GM18868 (cell line): ENCODE results near the gene LAPTM5.

ENCODE experiments used
- ATAC-seq: cut with Tn5 transposase; IDR thresholded peaks from one replicate; pipeline ENCODE4 v1.9.1; 2021; ENCODE audit warnings: mild to moderate bottlenecking, moderate library complexity; ENCODE audit not compliant: unreplicated experiment

LAPTM5 gene

GRCh38 chr1:30745156-30745833 lies 12.3 kb downstream of the LAPTM5 start:
- ATAC-seq: no peak

DNA sequence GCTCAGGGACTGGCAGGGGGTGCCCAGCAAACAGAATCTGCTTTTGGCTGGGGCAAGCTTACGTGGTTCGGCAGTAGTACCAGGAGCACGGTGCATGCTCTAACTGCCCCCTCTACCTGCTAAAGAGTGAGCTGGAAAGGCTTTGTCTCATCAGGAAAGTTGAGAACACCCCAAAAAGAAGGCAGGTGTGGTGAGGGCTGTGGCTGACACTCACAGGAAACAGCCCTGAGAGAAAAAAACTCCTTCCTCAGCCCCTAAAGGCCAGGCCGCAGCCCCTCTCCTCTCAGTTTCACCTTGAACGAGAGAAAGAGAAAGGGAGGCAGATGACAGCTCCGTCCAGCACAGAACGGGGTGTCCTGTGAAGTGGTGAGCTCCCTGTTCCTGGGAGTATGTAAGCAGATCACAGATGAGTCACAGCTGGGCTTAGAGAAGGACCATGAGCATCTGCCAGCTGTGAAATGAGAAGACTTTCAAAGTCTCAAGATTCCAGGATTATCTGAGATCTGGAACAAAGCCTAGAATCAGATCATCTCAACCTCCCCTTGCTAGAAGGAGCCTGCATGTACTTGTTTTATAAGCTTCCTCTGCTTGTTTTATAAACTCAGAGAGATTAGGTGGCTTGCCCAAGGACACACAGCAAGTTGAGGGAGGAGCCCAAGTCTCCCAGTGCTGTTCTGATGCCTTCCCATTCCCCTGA lies 13.4 kb downstream of the LAPTM5 start:
- no peak for ATAC-seq

DNA sequence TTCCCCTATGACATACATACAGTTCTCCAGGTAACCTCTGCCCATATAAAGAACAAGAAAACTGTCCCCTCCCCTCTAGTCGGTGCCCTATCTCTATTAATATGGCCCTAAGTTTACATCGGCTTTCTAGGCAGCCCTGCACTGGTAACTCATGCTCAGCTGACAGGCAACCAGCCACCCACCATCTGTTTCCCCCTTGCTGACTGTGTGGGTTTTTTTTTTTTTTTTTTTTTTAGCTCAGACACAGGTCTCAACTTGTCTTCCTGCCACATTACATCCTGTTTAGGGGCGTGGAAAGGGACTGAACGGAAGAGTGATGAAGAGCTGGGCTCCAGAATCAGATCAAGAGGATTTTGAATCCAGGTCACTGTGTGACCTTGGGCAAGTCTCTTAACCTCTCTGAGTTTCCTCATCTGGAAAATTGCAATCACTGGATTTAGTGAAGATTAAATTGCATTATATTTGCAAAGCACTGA lies 14.0 kb downstream of the LAPTM5 start:
- ATAC-seq: no peak

- ATAC-seq: no peak
These were observed 14.5 kb downstream of the LAPTM5 start for GRCh38 chr1:30742963-30743559.

DNA sequence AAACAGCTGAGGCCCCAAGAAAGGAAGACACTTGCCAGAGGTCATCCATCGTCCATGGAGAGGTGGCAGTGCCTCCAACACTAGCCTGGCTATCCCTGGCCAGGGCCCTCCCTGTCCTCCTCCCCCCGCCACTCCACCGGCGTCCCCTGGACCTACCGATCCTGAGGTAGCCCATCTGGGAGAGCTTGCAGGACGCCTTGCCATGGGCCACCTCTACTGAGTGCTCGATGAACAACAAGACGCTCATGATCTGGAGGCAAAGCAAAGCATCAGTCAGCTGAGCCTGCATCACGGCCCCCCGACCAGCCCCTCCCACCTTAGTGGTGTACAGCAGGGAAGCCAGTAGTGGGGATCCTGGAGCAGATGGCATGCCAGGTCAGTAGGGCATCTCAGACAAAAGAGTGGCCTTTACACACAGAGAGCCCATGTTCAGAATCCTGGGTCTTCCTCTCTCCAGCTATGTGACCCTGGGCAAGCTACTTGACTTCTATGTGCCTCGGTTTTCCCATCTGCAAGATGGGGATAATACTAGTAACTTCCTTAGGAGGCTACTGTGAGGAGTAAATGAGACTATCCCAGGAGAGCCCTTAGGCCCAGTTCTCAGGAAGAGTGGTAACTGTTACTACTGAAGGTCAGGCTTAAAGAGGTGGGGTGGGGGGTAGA lies 15.1 kb downstream of the LAPTM5 start:
- ATAC-seq: no peak

- ATAC-seq: no peak
These were observed 16.2 kb downstream of the LAPTM5 start for GRCh38 chr1:30741239-30741894.

- ATAC-seq: no peak
These were observed 17.0 kb downstream of the LAPTM5 start for GRCh38 chr1:30740251-30741238.

- ATAC-seq: no peak
These were observed 18.0 kb downstream of the LAPTM5 start for GRCh38 chr1:30739601-30740000.

DNA sequence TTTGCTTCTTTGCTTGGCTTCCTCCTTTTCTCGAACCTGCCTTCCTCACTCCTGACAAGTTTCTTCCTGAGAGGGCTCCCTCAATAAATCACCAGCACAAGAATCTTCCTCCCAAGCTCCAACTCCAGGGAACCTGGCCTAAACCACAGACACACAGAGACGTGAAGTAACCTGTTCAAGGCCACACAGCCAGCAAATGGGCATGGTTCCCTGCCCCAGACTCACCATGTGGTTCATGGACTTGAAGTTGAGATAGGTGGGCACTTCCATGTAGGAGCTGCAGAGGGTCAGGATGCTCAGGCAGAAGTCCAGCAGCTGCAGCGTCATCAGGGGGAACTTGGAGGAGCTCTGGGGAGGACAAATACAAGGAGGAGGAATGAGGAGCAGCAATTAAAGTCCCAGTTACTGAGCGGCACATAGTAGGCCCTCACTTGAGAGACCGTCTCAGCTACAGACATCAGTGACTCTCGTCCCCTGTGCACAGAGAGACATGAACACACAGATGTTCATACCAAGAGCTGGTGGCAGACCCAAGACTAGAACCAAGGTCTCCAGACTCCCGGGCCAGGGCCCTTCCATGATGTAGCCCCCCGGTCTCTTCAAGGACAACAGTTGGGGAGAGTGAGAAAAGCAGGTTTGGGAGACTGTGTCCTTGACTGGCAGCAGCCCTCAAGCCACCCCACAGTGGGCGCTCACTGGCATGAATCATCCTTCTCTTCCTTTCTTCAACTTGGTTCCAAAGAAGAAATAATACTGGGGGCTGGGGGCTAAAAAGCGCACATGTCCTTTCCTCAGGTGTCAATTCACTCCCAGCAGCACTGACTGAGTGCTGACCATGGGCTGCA lies 18.6 kb downstream of the LAPTM5 start:
- no peak for ATAC-seq

- no peak for ATAC-seq
These were observed 19.4 kb downstream of the LAPTM5 start for GRCh38 chr1:30738040-30738714.

DNA sequence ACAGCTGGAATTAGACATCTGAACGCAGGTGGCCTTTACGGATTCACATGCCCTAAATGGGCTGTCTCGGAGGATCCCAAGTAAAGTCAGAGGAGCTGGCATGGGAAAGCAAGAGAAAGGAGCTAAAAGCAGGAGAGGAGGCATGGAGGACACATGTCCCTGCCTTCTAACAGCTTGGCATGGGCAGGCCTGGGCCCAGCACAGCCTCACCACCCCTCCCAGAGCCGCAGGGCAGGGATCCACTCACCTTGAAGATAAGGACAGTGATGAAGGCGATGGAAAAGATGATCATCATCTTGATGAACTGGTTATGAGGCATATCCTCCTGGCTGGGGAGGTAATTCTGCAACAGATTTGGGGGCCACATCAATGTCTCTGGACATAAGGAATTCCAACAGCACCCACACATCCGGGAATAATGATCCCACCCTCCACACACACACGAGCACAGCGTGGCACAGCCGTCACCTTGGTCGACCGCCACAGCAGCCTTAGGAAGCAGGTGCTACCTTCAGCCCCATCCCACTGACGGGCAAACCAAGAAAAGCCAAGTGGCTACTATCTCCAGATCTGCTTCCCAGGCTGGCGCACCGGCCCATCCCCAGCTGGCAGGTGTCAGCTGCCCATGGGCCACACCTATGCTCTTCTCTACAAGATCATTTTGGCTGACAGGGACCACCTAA lies 20.1 kb downstream of the LAPTM5 start:
- ATAC-seq: no peak

GRCh38 chr1:30735668-30736498 lies 21.7 kb downstream of the LAPTM5 start:
- ATAC-seq: no peak

DNA sequence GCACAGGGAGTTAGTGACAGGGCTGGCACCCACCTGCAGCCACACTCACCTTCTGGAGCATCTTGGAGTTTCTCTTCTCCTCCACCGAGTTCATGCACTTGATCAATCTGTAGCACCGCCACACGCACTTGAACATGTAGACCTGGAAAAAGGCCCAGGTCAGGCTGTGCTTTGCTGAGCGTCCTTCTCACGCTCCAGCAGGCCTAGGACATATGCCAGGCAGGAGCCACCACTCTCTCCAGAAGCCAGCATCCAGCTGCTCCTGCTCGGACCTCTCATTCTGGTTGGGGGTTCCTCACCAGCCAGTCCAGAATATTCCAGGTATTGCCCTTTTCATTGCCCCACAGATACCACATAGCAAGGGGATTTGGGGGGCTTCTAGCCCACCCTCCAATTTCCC lies 22.4 kb downstream of the LAPTM5 start:
- ATAC-seq: no peak

DNA sequence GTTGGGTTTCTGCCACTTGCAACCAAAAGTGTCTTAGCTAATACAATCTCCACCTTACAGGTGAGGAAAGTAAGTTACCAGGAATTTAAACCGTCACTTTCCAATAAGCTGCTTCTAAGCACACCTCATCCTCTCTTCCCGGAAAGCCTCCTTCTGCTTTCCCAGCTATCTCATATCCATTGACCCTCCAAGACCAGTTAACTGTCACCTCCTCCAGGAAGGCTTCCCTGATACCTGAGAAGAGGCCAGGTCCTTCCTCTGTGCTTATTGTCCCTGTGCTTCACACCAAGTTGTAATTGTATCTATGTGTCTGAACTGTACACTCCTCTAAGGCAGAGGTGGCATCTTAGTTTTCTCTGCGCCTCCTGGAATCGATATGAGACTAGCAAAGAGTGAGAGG lies 23.0 kb downstream of the LAPTM5 start:
- no peak for ATAC-seq

- ATAC-seq: no peak
These were observed 23.5 kb downstream of the LAPTM5 start for GRCh38 chr1:30734106-30734505.

DNA sequence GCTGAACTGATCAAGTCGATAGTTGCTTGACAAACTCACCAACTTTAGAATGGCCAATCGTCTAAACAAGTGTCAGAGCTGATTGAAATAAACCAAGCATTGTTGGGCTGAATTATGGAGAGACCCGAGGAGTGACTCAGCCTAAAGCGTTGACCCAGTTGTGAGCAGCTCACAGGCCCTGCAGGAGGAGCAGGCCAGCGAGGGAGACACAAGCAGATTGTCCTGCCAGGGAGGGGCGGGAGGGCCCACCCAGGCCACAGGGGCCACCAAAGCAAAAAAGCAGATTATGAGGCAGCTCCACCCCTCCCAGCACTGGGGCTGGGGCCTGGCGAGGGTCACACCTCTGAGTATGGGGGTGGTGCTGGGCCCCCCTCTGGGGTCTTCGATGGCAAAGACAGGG lies 24.1 kb downstream of the LAPTM5 start:
- ATAC-seq: no peak
